OCI-LY3 (cell line): Measurements from ENCODE around the gene CDV3.

ENCODE experiments used
- H2AFZ ChIP-seq: fragments of 200-600, 300-600 bp; shearing (Covaris generic); 2 replicates; pipeline ENCODE4 v1.6.0; 2014; ENCODE audit warnings: antibody characterized with exemption, low read depth, low read length
- H3K27ac ChIP-seq: fragments of 200-600, 300-600 bp; sonication (generic); 2 replicates; pipeline ENCODE4 v1.5.1; 2014; ENCODE audit warnings: mild to moderate bottlenecking, low read length, moderate library complexity, mixed read lengths
- H3K27me3 ChIP-seq: fragments of 200-600, 300-600 bp; sonication (generic); 2 replicates; pipeline ENCODE4 v1.6.1; 2014; ENCODE audit warnings: low read depth, low read length, mixed read lengths
- H3K36me3 ChIP-seq: fragments of 200-600, 300-600 bp; sonication (generic); replicated peaks from 2 replicates; pipeline ENCODE3; 2014; ENCODE audit warnings: low read depth, low read length, mixed read lengths
- H3K4me1 ChIP-seq: fragments of 300-600, 200-600 bp; sonication (generic); 2 replicates; pipeline ENCODE4 v1.6.1; 2014; ENCODE audit warnings: low read length, mixed read lengths
- H3K4me2 ChIP-seq: fragments of 200-600, 300-600 bp; sonication (generic); 2 replicates; pipeline ENCODE4 v1.6.1; 2014; ENCODE audit warnings: low read length, mixed read lengths
- H3K4me3 ChIP-seq: fragments of 300-600, 200-600 bp; sonication (generic); 2 replicates; pipeline ENCODE4 v1.5.1; 2014; ENCODE audit warnings: antibody characterized with exemption, mild to moderate bottlenecking, low read length, moderate library complexity
- H3K79me2 ChIP-seq: fragments of 300-600, 200-600 bp; shearing (Covaris generic); 2 replicates; pipeline ENCODE4 v1.6.1; 2014; ENCODE audit warnings: mild to moderate bottlenecking, low read length, mixed read lengths
- H3K9ac ChIP-seq: fragments of 300-600, 200-600 bp; shearing (Covaris generic); 2 replicates; pipeline ENCODE4 v1.6.0; 2014; ENCODE audit warnings: mild to moderate bottlenecking, low read length, moderate library complexity
- H3K9me3 ChIP-seq: fragments of 200-600, 300-600 bp; shearing (Covaris generic); 2 replicates; pipeline ENCODE4 v1.6.1; 2014; ENCODE audit warnings: low read length, mixed read lengths; ENCODE audit not compliant: insufficient read depth
- H4K20me1 ChIP-seq: fragments of 200-600, 300-600 bp; sonication (generic); 2 replicates; pipeline ENCODE4 v1.6.1; 2016; ENCODE audit warnings: low read length, mixed read lengths; ENCODE audit not compliant: insufficient read depth
- EZH2phosphoT487 ChIP-seq: fragments of 200-600 bp; shearing (Covaris generic); IDR thresholded peaks from 2 replicates; pipeline ENCODE4 v1.6.1; 2018; ENCODE audit warnings: antibody characterized with exemption, mixed run types, low read depth
- TF ChIP-seq, protein P1 (sequence below): fragments of 200-600, 300-600 bp; sonication (generic); IDR thresholded peaks from 2 replicates; pipeline ENCODE4 v1.5.1; 2014; ENCODE audit warnings: antibody characterized with exemption, low read length, low read depth

CDV3 gene

DNA sequence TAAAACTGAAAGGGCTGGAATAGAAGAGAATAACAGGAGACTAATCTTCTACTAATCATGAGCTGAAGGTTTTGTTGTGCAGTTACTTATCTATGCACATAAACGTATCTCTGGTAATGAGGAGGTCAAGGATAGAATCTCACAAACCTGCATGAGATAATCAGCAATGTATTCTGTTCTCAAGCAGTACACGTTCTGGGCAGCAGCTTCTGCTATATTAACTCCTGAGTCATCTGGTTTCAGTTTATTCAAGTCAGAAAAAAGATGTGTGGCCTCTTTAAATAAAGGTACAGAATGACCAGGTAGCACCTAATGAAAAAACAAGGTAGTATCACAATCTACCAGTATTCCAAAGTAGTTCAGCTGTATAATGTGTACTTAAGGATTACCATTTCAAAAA, 34.9 kb downstream of the CDV3 start:
- no peak overlapping the region for H3K4me3 ChIP-seq
- H3K27ac ChIP-seq, result no peak overlapping the region
- no peaks in the 10 kb centered on the region for H3K4me1 ChIP-seq
- H3K9ac ChIP-seq, result no peak overlapping the region
- no peak overlapping the region for H3K4me2 ChIP-seq
- no peaks in the 10 kb centered on the region for H3K27me3 ChIP-seq
- peaks cover 61% of the 10 kb centered on the region for H3K36me3 ChIP-seq
- no peaks in the 10 kb centered on the region for H3K79me2 ChIP-seq
- H2AFZ ChIP-seq, result no peak overlapping the region
- no peaks in the 10 kb centered on the region for H4K20me1 ChIP-seq
- TF ChIP-seq, protein P1, sequence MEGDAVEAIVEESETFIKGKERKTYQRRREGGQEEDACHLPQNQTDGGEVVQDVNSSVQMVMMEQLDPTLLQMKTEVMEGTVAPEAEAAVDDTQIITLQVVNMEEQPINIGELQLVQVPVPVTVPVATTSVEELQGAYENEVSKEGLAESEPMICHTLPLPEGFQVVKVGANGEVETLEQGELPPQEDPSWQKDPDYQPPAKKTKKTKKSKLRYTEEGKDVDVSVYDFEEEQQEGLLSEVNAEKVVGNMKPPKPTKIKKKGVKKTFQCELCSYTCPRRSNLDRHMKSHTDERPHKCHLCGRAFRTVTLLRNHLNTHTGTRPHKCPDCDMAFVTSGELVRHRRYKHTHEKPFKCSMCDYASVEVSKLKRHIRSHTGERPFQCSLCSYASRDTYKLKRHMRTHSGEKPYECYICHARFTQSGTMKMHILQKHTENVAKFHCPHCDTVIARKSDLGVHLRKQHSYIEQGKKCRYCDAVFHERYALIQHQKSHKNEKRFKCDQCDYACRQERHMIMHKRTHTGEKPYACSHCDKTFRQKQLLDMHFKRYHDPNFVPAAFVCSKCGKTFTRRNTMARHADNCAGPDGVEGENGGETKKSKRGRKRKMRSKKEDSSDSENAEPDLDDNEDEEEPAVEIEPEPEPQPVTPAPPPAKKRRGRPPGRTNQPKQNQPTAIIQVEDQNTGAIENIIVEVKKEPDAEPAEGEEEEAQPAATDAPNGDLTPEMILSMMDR, result no peak
- TF ChIP-seq EZH2phosphoT487, result no peak
- H3K9me3 ChIP-seq, result no peaks in the 10 kb centered on the region; the same call in 1 of the 2 replicates

DNA sequence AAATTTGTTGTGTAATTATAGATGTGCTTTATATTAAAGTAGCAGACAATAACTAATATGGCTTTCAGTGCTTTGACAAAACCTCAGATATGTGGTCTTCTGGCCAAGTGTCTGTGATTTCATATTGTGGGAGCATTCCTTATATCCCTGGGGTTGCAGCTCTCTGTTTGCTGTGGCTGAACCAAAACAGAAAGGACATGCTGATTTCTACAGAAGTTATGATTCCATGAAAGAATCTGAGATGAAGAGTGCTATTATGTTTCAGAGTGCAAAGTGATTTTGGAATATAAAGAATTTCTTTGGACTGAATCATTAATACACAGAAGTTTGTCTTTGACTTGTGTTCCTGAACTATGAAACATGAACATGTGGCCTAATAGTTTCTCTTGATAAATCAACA, 36.5 kb downstream of the CDV3 start:
- H3K9me3 ChIP-seq, result no peaks in the 10 kb centered on the region; the same call in 1 of the 2 replicates
- no peak for TF ChIP-seq EZH2phosphoT487
- TF ChIP-seq, protein P1, result no peak
- no peak overlapping the region for H2AFZ ChIP-seq
- no peaks in the 10 kb centered on the region for H3K27me3 ChIP-seq
- no peaks in the 10 kb centered on the region for H4K20me1 ChIP-seq
- H3K4me3 ChIP-seq, result no peak overlapping the region
- no peak overlapping the region for H3K4me2 ChIP-seq
- no peak overlapping the region for H3K9ac ChIP-seq
- no peaks in the 10 kb centered on the region for H3K79me2 ChIP-seq
- no peaks in the 10 kb centered on the region for H3K4me1 ChIP-seq
- no peak overlapping the region for H3K27ac ChIP-seq
- peaks cover 66% of the 10 kb centered on the region for H3K36me3 ChIP-seq

DNA sequence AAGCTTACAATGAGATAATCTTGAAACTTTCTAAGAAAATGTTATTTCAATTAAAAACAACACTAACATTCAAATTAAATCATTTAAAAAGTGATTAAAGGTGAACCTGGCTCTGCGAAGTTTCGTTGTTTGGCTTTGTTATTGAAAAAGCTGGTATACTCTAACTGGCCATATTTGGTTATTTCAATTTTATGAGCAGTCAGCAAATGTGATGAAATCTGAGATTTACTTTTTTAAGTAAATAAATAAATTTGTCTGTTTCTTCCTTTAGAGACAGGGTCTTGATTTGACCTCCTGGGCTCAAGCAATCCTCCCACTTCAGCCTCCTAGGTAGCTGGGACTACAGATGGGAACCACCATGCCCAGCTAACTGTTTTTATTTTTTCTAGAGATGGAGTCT, 38.0 kb downstream of the CDV3 start:
- H4K20me1 ChIP-seq, result no peaks in the 10 kb centered on the region
- H3K4me2 ChIP-seq, result no peak overlapping the region
- H3K27me3 ChIP-seq, result no peaks in the 10 kb centered on the region
- no peak overlapping the region for H2AFZ ChIP-seq
- H3K9me3 ChIP-seq, result no peaks in the 10 kb centered on the region; the same call in 1 of the 2 replicates
- no peak overlapping the region for H3K4me3 ChIP-seq
- H3K36me3 ChIP-seq, result peaks cover 66% of the 10 kb centered on the region
- no peaks in the 10 kb centered on the region for H3K79me2 ChIP-seq
- TF ChIP-seq EZH2phosphoT487, result no peak
- TF ChIP-seq, protein P1, result no peak
- H3K4me1 ChIP-seq, result no peaks in the 10 kb centered on the region
- no peak overlapping the region for H3K27ac ChIP-seq
- no peak overlapping the region for H3K9ac ChIP-seq

DNA sequence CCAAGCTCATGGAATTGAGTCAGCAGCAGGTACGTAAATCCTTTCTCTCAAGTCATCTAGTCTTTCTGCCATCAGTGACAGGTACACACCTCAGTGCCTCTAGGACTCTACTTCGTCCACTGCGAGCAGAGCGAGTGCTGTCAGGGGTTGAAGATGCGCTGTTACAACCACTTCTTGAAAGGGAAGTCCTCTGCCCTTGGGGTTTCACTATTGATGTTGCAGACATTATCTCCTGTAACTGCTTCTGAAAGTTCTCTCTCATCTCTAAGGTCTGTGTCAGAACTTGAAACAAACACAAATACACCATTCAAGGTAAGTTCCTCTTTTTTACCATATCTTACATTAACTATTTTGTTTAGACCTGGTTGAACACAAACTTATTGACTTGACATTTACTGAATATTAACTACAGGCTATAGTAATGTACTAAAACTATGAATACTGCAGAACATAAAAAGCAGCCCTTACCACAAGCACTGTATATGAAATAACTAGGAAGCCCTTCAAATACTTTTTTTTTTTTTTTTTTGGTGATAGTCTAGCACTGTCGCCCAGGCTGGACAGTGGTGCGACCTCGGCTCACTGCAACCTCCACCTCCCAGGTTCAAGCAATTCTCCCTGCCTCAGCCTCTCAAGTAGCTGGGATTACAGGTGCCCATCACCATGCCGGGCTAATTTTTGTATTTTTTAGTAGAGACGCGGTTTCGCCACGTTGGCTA, 46.7 kb downstream of the CDV3 start:
- H2AFZ ChIP-seq, result no peak overlapping the region
- H3K9me3 ChIP-seq, result no peaks in the 10 kb centered on the region
- no peaks in the 10 kb centered on the region for H3K27me3 ChIP-seq
- peak overlapping the region; percentile 68 for H3K27ac ChIP-seq
- no peak overlapping the region for H3K9ac ChIP-seq
- H3K4me2 ChIP-seq, result peak overlapping the region; percentile 60
- no peaks in the 10 kb centered on the region for H3K79me2 ChIP-seq
- H4K20me1 ChIP-seq, result peaks cover 19% of the 10 kb centered on the region
- peaks cover 20% of the 10 kb centered on the region for H3K4me1 ChIP-seq
- H3K4me3 ChIP-seq, result no peak overlapping the region
- H3K36me3 ChIP-seq, result peaks cover 50% of the 10 kb centered on the region
- TF ChIP-seq, protein P1, result no peak
- no peak for TF ChIP-seq EZH2phosphoT487
